Sigmoid colon (tissue), 4 donors: ENCODE measurements around the gene CLCN2.

Experiments
- EP300 ChIP-seq, 4 donors: sonication (generic); formaldehyde crosslinking; IDR thresholded peaks; one replicate each; pipeline ENCODE4 v1.6.1; 2017; ENCODE audit warnings: antibody characterized with exemption in 4 of 4
- POLR2A ChIP-seq, 2 donors: fragments of 450-650 bp; IDR thresholded peaks; one replicate each; pipeline ENCODE4 v1.6.1; 2016; ENCODE audit warnings: antibody characterized with exemption in 2 of 2, mild to moderate bottlenecking in 2 of 2, moderate library complexity in 2 of 2
- POLR2AphosphoS5 ChIP-seq, 4 donors: sonication (generic); formaldehyde crosslinking; IDR thresholded peaks; one replicate each; pipeline ENCODE4 v1.6.1; 2017; ENCODE audit warnings: antibody characterized with exemption in 4 of 4
- TF ChIP-seq, protein P1 (sequence below), 4 experiments: fragments of 450-650 bp in 3 of 4; fragments of 200-600 bp in 1 of 4; IDR thresholded peaks; one replicate each; pipeline ENCODE4 v1.5.1; 2016 to 2019; ENCODE audit warnings: antibody characterized with exemption in 4 of 4, mild to moderate bottlenecking in 3 of 4, moderate library complexity in 2 of 4

DNA sequence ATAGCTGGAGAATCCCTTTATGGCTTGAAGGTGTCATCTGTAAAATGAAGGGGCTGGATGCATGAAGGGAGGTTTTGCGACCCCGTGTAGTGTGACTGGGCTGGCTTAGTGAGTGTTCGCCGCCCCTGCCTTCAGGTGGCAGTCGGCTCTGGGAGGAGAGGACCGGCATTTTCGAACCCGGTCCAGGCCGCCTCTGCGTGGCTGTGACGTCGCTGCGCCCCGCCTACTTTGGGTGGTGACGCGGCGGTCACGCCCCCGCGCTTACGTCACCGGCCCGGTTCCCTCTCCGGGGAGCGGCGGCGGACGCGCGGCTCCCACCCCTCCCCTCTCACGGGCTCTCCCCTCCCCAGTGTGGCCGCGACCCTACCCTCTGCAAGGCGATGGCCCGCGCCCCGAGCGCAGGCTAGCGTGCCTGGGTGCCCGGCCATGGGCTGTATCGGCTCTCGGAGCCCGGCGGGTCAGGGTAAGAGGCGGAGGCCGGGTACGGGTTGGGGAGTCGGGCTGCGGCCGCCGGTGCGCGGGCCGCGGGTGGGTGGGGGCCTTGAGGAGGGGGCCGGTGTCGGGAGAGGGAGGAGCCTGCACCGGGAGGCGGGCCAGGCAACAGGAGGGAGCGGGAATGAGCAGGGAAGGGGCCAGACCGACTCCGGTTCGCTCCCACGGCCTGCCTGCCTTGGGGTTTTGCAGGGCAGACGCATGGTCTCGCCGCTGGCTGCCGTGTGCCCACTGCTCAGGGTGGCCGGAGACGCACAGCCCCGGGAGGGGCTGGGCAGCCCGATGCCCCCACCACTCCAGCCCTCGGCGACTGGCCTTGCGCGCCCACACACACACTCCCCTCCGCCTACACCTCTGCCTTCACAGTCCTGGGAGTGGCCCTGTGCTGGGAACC is 25.5 kb downstream of the CLCN2 start:
- peak; percentile 96 to 99 (median 98) for TF ChIP-seq POLR2AphosphoS5 (IDR thresholded peaks at IDR 0.05)
- TF ChIP-seq, protein P1, sequence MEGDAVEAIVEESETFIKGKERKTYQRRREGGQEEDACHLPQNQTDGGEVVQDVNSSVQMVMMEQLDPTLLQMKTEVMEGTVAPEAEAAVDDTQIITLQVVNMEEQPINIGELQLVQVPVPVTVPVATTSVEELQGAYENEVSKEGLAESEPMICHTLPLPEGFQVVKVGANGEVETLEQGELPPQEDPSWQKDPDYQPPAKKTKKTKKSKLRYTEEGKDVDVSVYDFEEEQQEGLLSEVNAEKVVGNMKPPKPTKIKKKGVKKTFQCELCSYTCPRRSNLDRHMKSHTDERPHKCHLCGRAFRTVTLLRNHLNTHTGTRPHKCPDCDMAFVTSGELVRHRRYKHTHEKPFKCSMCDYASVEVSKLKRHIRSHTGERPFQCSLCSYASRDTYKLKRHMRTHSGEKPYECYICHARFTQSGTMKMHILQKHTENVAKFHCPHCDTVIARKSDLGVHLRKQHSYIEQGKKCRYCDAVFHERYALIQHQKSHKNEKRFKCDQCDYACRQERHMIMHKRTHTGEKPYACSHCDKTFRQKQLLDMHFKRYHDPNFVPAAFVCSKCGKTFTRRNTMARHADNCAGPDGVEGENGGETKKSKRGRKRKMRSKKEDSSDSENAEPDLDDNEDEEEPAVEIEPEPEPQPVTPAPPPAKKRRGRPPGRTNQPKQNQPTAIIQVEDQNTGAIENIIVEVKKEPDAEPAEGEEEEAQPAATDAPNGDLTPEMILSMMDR (IDR thresholded peaks at IDR 0.05): no peak
- TF ChIP-seq EP300 (IDR thresholded peaks at IDR 0.05): peak in 2 of 4 donors; percentile 20 to 63
- TF ChIP-seq POLR2A (IDR thresholded peaks at IDR 0.05): peak; percentile 78 to 90
